Panc1 (cell line): ENCODE results near the gene NDRG3. TPM values are rescaled to one million over a fixed set of nuclear protein-coding genes. Genes with fewer than 3 reads are reported as not detected.
A peak's percentile ranks its signal among the peaks of the same experiment; 100 is the strongest.

Source experiments
- ATAC-seq: fragments of 200-7000 bp; cut with Tn5 transposase; 2 replicates; pipeline ENCODE4 v1.9.1; 2020; ENCODE audit warnings: mild to moderate bottlenecking, moderate library complexity
- Bru-seq: library from RNA; stranded (reverse); fragments of 400-500 nt; gene quantifications from one replicate; lab custom pipeline; 2021; lab: Mats Ljungman, UMichigan
- BruChase-seq, 2 experiments: library from RNA; stranded (reverse); fragments of 400-500 nt; gene quantifications; one replicate each; lab custom pipeline; 2021; lab: Mats Ljungman, UMichigan
- BruUV-seq: library from RNA; stranded (reverse); fragments of 400-500 nt; replicated peaks from 2 replicates; lab custom pipeline; 2021; lab: Mats Ljungman, UMichigan
- CTCF ChIA-PET: fragments of 300-600 bp; sonication (Branson Sonifier 250); formaldehyde crosslinking; loops from one replicate; lab custom pipeline; 2022; ENCODE audit warnings: antibody characterized with exemption; lab: Charles Lee
- POLR2A ChIA-PET: fragments of 300-600 bp; sonication (Branson Sonifier 250); formaldehyde crosslinking; loops from one replicate; lab custom pipeline; 2022; ENCODE audit warnings: antibody characterized with exemption; lab: Charles Lee
- DNase-seq: peaks from one replicate; pipeline ENCODE4 v3.0.0-alpha.2; 2010; ENCODE audit warnings: low read depth, low spot score
- H3K27ac ChIP-seq: 2 replicates; pipeline ENCODE4 v1.5.1; 2011; ENCODE audit warnings: mild to moderate bottlenecking, low read length, inconsistent platforms
- H3K27me3 ChIP-seq: fragments of 200-500 bp; sonication (Bioruptor generic); 2 replicates; pipeline ENCODE4 v1.6.0; 2014; ENCODE audit warnings: low read length, inconsistent platforms; ENCODE audit not compliant: control insufficient read depth, insufficient read depth
- H3K36me3 ChIP-seq: fragments of 200-500 bp; sonication (Bioruptor generic); 2 replicates; pipeline ENCODE4 v1.5.1; 2014; ENCODE audit warnings: inconsistent platforms, mild to moderate bottlenecking, low read length, moderate library complexity; ENCODE audit not compliant: control insufficient read depth, insufficient read depth
- H3K4me1 ChIP-seq: 2 replicates; pipeline ENCODE4 v1.5.1; 2011; ENCODE audit warnings: inconsistent platforms, mild to moderate bottlenecking, low read length, moderate library complexity; ENCODE audit not compliant: control insufficient read depth, insufficient read depth
- H3K4me3 ChIP-seq, 2 experiments: 2 replicates each; pipeline ENCODE4 v1.5.1; 2011 to 2012; ENCODE audit warnings: low read depth in 2 of 2, low read length in 2 of 2, mild to moderate bottlenecking in 2 of 2, inconsistent platforms in 1 of 2, moderate library complexity in 1 of 2
- H3K9me3 ChIP-seq: fragments of 200-500 bp; sonication (Bioruptor generic); 2 replicates; pipeline ENCODE4 v1.5.1; 2014; ENCODE audit warnings: low read depth, mild to moderate bottlenecking, inconsistent platforms, low read length, moderate library complexity; ENCODE audit not compliant: control insufficient read depth, insufficient read depth
- POLR2AphosphoS5 ChIP-seq: IDR thresholded peaks from 2 replicates; pipeline ENCODE4 v1.6.1; 2012; ENCODE audit warnings: mild to moderate bottlenecking, low read depth, low read length, moderate library complexity
- SIN3A ChIP-seq: IDR thresholded peaks from 2 replicates; pipeline ENCODE4 v1.6.1; 2012; ENCODE audit warnings: low read depth, mild to moderate bottlenecking, low read length, moderate library complexity, borderline replicate concordance; ENCODE audit not compliant: insufficient read depth
- TCF7L2 ChIP-seq: IDR thresholded peaks from 2 replicates; pipeline ENCODE4 v1.6.1; 2011; ENCODE audit warnings: mild to moderate bottlenecking, low read depth, low read length, inconsistent platforms
- in situ Hi-C: cut with HindIII; loops from 2 replicates; pipeline ENCODE4 v1.10.0; 2016; ENCODE audit warnings: low sequenced_read_pairs, low pct_unique_long_range_greater_than_20kb
- intact Hi-C: fragments of 100-400 bp; cut with micrococcal nuclease; formaldehyde crosslinking; loops from one replicate; pipeline ENCODE4 v1.10.0; 2022; ENCODE audit not compliant: unreplicated experiment
- long read RNA-seq: library from polyadenylated mRNA; unstranded; transcript quantifications from one replicate; pipeline ENCODE4 v2.0.0, GENCODE V29; 2021; ENCODE audit not compliant: unreplicated experiment
- polyA plus RNA-seq: library from polyadenylated mRNA; unstranded; fragments of >200 nt; gene quantifications from one replicate; pipeline ENCODE4 v1.2.1, GENCODE V29; 2012; ENCODE audit warnings: missing spikeins; ENCODE audit not compliant: insufficient read length
- total RNA-seq: library from RNA; stranded (reverse); gene quantifications from one replicate; pipeline ENCODE4 v1.2.1, GENCODE V29; 2021; ENCODE audit not compliant: unreplicated experiment
- TF ChIP-seq, protein P1 (sequence below), 2 experiments: IDR thresholded peaks; 2 replicates each; pipeline ENCODE4 v1.6.1; 2011 to 2012; ENCODE audit warnings: low read depth in 2 of 2, control low read depth in 1 of 2, low read length in 1 of 2, mild to moderate bottlenecking in 1 of 2, moderate library complexity in 1 of 2; ENCODE audit not compliant: insufficient read depth in 1 of 2
- TF ChIP-seq, protein P2 (sequence below): fragments of 450-650 bp; IDR thresholded peaks from 2 replicates; pipeline ENCODE4 v1.5.1; 2017; ENCODE audit warnings: mild to moderate bottlenecking

The NDRG3 gene
- total RNA-seq: 36.0 TPM
- polyA plus RNA-seq: 26.2 TPM
- percentile 56 among the genes with signal in this experiment for Bru-seq, nascent RNA
- BruChase-seq, experiment 1, labeled RNA remaining after a 2-hour chase: percentile 57 among the genes with signal in this experiment
- percentile 64 among the genes with signal in this experiment for BruChase-seq, experiment 2, labeled RNA remaining after a 6-hour chase
- long read RNA-seq, transcript NDRG3-201 (16 exons, 2,964 nt): major isoform, 39 of 78 reads
- long read RNA-seq, partial matches to known transcripts: 4 of 78 reads
- long read RNA-seq, other reads (novel, unspliced or antisense): 31 of 78 reads

DNA sequence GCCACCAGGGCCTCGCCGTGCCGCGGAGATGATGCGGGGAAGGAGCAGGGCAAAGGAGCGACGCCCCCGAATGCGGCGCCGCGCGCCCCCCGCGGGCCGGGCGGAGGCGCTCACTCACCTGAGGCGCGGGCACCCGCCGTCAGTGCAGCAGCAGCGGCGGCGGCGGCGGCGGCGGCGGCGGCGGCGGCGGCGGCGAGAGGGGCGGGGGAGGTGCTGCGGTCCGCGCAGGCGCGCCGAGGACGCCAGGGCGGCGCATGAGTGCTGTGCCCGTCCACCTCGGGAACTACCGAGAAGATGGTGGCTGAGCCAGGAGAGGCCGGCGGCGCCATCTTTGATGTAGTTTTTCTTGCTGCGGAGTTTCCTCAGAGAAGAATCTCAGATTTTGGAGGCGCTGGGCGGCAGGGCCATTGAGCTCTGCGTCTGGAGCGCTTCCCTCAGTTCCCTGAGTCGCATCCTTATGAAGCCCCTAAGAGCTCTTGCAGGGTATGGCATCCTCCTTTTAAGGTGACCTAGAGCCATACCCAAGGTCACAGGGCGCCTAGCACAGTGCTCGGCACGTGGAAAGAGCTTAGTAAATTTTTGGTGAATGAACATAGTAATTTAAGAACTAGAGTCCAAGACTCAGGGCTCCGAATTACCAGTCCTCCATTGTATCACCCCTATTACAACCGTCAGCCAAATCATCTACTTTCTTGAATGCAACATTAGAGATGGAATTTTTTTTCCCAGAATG, at the start of gene NDRG3:
NDRG3 (minus strand) TSS at position 164 of the 733 bp plus-strand sequence. CDS start 24,355 bp downstream, outside the sequence.
- TF ChIP-seq POLR2AphosphoS5: peak; percentile 44
- 0 out of 2 replicates have a peak, but pooled peaks have one; percentile 63 for TF ChIP-seq TCF7L2
- no peak for TF ChIP-seq SIN3A
- TF ChIP-seq, protein P1, sequence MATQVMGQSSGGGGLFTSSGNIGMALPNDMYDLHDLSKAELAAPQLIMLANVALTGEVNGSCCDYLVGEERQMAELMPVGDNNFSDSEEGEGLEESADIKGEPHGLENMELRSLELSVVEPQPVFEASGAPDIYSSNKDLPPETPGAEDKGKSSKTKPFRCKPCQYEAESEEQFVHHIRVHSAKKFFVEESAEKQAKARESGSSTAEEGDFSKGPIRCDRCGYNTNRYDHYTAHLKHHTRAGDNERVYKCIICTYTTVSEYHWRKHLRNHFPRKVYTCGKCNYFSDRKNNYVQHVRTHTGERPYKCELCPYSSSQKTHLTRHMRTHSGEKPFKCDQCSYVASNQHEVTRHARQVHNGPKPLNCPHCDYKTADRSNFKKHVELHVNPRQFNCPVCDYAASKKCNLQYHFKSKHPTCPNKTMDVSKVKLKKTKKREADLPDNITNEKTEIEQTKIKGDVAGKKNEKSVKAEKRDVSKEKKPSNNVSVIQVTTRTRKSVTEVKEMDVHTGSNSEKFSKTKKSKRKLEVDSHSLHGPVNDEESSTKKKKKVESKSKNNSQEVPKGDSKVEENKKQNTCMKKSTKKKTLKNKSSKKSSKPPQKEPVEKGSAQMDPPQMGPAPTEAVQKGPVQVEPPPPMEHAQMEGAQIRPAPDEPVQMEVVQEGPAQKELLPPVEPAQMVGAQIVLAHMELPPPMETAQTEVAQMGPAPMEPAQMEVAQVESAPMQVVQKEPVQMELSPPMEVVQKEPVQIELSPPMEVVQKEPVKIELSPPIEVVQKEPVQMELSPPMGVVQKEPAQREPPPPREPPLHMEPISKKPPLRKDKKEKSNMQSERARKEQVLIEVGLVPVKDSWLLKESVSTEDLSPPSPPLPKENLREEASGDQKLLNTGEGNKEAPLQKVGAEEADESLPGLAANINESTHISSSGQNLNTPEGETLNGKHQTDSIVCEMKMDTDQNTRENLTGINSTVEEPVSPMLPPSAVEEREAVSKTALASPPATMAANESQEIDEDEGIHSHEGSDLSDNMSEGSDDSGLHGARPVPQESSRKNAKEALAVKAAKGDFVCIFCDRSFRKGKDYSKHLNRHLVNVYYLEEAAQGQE (IDR thresholded peaks at IDR 0.05; ENCODE audit: insufficient read depth in 1 of 2, low read depth in 2 of 2, low read length in 1 of 2): no peak
- TF ChIP-seq, protein P2, sequence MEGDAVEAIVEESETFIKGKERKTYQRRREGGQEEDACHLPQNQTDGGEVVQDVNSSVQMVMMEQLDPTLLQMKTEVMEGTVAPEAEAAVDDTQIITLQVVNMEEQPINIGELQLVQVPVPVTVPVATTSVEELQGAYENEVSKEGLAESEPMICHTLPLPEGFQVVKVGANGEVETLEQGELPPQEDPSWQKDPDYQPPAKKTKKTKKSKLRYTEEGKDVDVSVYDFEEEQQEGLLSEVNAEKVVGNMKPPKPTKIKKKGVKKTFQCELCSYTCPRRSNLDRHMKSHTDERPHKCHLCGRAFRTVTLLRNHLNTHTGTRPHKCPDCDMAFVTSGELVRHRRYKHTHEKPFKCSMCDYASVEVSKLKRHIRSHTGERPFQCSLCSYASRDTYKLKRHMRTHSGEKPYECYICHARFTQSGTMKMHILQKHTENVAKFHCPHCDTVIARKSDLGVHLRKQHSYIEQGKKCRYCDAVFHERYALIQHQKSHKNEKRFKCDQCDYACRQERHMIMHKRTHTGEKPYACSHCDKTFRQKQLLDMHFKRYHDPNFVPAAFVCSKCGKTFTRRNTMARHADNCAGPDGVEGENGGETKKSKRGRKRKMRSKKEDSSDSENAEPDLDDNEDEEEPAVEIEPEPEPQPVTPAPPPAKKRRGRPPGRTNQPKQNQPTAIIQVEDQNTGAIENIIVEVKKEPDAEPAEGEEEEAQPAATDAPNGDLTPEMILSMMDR: no peak
- H3K27me3 ChIP-seq: no peaks in the 10 kb centered on the region
- ATAC-seq (peak; percentile 99), DNase-seq (peak; percentile 65)
- H3K36me3 ChIP-seq: no peaks in the 10 kb centered on the region
- H3K27ac ChIP-seq: peak within 1 kb of the TSS; percentile 96
- ChIA-PET POLR2A (no interaction called here), CTCF (interaction anchor here (0.5 kb wide), 1 partner anchor 142 kb away, joined by 9 read pairs; no protein-coding TSS in a partner anchor)
- intact Hi-C loops: no loop called here
- no peaks in the 10 kb centered on the region for H3K9me3 ChIP-seq
- BruUV-seq: no TSS peak
- H3K4me3 ChIP-seq: peak within 1 kb of the TSS; percentile 63 to 86
- in situ Hi-C loops: no loop called here
- H3K4me1 ChIP-seq: peaks cover 8% of the 10 kb centered on the region

DNA sequence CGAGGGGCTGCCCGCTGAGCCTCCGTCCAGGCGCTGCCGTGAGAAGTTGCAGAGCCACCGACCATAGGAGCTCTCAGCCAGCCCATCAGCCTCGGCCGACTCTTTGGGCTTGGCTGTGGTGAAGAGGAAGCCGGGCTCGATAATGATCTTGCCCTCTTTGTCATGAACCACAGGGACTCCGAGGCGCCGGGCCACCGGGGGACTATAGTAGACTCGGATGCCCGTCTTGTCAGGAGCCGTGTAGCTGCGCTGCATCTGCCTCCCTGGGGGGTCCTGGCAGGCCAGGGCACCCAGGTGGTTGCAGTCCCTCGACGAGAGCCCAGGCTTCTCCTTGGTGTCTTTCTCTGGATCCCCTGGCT, 48.2 kb upstream of the NDRG3 start:
- BruUV-seq: TSS peak; percentile 62
- POLR2A ChIA-PET: interaction anchor here (0.6 kb wide), 1 partner anchor 17 kb away, joined by 3 read pairs; no protein-coding TSS in a partner anchor
- no peaks in the 10 kb centered on the region for H3K4me1 ChIP-seq
- in situ Hi-C loops (no loop called here), intact Hi-C loops (no loop called here)
- CTCF ChIA-PET: no interaction called here
- H3K27me3 ChIP-seq: no peaks in the 10 kb centered on the region
- TF ChIP-seq, protein P2: no peak
- TF ChIP-seq SIN3A: no peak
- no peak for TF ChIP-seq POLR2AphosphoS5
- TF ChIP-seq, protein P1 (IDR thresholded peaks at IDR 0.05; ENCODE audit: insufficient read depth in 1 of 2, low read depth in 2 of 2, low read length in 1 of 2): no peak
- no peak for TF ChIP-seq TCF7L2
- H3K36me3 ChIP-seq: peaks cover 18% of the 10 kb centered on the region
- no peak overlapping the region for H3K4me3 ChIP-seq
- ATAC-seq (no peak), DNase-seq (no peak)
- no peaks in the 10 kb centered on the region for H3K9me3 ChIP-seq
- no peak overlapping the region for H3K27ac ChIP-seq
